GM19324 (cell line): ENCODE results near the gene MXRA7.

Source experiments
- ATAC-seq: cut with Tn5 transposase; IDR thresholded peaks from one replicate; pipeline ENCODE4 v1.9.1; 2021; ENCODE audit warnings: mild to moderate bottlenecking, moderate library complexity; ENCODE audit not compliant: unreplicated experiment, low FRiP score

MXRA7 gene

DNA sequence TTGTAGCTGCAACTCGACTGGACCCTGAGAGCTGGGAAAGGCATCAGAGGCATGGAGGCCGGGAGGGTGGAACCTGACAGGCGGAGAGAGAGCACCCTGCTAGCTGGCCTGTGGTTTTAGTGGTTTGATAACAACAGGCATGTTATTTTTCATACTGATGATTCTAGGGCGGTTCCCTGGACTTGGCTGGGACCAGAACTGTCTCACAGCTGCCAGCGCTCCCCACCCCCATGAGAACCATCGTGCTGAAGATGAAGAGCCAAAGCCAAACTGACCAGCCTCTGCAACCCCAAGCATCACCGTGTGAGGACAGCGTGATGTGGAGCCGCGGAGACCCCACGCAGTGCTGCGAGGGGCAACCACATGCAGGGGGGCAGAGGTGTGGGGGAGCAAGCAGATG lies 28.5 kb downstream of the MXRA7 start:
- ATAC-seq, result no peak

DNA sequence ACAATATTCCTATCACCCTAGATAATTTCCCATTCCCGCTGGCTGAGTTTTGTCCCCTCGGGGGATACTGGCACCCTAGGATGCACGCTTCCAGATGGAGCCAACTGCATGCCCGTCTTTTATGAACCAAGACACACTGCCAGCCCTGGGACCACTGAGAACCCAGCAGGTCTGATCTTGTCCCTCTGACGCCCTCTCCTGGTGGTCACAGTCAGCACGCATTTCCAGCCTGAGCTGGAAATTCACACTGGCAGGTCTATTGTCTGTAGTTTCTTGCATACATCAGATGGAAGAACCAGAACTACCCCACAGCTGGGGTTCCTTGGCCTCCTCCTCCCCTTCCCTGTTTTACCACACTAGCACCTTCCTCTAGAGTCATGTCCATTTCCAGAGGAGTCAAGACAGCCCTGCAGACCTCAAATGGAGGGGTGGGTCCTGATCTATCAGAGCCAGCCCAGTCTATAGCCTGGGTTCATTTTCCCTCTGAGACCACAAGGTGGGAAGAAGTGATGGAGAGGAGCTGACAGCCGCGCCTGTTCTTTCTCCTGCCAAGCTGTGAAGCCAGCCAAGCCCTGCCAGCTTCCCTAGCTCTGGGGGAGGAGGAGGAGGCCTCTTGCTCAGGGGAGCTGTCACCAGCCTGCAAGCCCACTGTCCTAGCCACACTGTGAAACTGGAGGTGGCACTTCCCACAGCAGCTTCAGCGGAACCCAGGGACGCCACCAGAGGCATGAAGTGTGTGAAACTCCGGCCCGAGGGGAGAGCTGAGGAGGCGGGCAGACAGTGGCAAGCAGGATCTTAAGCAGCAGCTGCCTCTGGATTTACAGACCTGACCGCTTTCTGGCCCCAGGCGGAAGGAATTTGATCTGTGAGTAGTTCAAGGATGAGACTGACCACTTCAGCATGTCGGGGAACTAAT lies 29.3 kb downstream of the MXRA7 start:
- no peak for ATAC-seq

GRCh38 chr17:76679239-76679638 lies 31.5 kb downstream of the MXRA7 start:
- no peak for ATAC-seq

GRCh38 chr17:76678330-76678729 lies 32.4 kb downstream of the MXRA7 start:
- no peak for ATAC-seq

DNA sequence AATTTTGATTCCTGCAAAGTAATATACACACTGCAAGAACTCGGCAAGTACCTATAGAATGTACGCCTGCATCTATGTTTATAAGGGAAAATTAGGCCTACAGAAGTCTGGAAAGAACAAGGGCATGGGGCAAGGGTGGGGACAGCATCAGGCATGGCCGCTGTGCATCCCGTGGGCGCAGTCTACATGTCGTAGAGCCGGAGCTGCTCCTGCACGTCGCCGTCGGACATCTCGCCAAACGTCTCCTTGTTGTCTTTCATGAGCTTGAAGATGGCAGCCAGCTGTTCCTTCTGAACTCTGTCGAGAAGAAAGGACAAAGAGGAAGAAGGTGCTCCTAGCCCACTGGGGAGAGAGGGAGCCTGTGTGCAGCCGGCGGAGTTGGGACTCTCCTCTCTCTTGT lies 33.4 kb downstream of the MXRA7 start:
- ATAC-seq, result no peak

- no peak for ATAC-seq
Measured at GRCh38 chr17:76676629-76677028, 34.1 kb downstream of the MXRA7 start.

DNA sequence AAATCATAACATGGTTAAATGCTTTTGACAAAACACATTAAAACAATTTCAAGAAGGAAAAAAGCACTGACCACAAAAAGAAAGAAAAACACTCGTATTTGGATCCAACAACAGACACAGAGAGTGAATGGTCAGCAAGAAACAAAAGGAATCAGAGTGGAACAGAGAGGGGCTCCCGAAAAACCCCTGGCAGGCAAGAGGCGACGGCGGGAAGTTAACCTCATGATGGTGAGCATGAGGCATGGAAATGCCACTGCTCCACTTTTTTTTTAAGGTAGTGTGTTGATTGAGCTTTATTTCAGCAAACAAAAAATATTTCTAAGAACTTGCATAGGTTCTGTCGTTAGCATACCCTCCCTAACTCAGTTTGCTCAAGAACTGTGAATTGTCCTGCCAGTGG lies 35.1 kb downstream of the MXRA7 start:
- ATAC-seq, result no peak

DNA sequence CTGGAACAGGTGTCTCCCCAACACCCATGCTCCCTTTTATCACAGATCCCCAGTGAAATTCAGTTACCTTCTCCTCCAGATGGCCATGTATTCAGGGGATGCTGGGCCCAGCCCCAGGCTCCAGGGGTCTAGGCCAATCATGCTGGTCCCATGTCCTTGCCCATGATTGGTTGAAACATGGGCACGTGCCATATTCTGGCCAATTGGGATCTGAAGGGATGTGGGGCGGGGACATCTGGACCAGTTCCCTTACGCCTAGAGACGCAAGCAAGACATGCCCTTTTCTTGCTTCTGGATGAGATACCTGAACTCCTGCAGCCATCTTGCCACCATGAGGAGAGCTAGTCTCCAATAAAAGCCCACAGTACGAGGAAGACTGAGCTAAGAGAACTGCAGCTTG lies 36.2 kb downstream of the MXRA7 start:
- no peak for ATAC-seq

DNA sequence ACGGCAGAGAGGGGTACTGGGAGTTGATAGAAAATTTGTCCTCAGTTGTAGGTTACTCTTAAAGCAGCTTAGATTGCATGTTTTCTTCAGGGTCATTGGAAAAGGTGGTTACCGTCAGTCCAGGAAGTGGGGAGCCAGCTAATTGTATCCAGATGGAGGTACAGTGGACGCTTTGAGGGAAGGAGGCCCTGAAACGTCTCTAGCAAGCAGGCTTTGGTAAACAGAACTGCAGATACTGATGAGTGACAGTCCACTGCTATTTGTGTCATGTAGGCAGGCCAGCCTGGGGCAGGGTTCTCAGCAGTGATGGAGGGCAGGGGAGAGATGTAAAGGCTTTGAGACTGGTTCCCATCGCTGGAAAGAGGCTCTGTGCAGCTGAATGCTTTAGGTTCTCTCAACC lies 37.0 kb downstream of the MXRA7 start:
- ATAC-seq, result no peak

DNA sequence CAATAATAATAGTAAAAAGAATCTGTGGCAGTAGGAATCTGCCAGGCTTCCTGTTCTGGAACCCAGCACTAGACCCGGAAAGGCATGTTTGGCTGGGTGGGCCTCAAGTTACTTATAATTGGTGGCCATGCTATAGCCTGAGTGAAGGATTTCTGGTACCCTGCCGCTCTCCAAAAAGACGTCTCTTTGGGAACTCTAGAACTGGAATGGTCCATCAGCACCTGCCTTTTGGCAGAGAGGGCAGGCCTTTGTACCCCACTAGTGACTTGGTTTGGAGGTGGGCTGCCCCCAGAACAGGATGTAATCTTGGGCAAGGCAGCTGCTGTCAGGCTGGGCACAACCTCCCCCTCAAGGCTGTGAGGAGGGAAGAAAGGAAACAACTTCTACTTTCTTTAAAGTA lies 37.9 kb downstream of the MXRA7 start:
- ATAC-seq, result no peak

GRCh38 chr17:76672270-76672851 lies 38.4 kb downstream of the MXRA7 start:
- no peak for ATAC-seq

DNA sequence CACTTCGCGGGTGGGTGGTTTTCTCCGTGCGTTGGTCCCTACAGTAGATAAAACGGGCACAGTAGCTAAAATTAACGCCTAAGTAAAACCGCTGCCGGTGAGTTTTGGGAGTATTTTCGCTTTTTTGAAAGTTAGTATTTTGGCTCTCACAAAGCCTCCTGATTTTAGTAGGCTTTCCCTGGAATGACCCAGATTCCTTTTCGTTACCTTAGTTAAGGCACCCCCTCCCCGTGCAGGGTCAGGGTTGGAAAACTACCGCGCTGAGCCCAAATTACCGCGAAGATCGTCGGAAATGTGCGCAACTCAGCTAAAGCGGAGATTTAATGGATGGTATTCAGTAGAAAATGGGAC lies 38.9 kb downstream of the MXRA7 start:
- no peak for ATAC-seq

GRCh38 chr17:76671123-76671911 lies 39.4 kb downstream of the MXRA7 start:
- ATAC-seq, result peak; percentile 96

GRCh38 chr17:76670718-76671122 lies 40.0 kb downstream of the MXRA7 start:
- ATAC-seq, result no peak

DNA sequence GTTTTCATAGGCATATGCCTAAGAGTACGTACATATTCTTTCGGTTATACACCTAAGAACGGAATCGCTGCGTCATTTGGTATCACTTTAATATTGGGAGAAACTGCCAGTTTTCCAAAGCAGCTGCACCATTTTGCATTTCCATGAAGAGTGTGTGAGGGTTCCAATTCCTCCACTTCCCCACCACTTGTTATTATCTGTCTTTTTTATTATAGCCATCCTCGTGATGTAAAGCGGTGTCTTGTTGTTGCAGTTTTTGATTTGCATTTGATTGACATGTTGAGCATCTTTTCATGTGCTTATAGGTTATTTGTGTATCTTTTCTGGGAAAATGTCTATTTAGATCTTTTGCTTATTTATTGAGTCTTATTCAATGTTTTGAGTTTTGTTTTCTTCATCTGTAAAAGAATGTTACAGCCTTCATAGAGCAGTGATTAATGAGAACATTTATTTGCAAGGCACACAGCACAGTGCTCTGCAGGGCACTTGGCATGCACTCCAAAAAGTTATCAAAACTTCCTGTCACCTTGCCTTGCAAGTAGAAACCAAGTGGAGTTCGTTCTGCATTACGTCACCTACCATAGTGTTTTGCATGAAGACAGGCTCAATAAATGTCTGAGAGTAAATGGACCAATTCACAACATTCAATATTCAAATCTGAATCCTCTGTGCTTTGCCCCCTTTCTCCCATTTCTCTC lies 40.6 kb downstream of the MXRA7 start:
- ATAC-seq, result no peak

GRCh38 chr17:76667786-76668453 lies 42.8 kb downstream of the MXRA7 start:
- ATAC-seq, result no peak

DNA sequence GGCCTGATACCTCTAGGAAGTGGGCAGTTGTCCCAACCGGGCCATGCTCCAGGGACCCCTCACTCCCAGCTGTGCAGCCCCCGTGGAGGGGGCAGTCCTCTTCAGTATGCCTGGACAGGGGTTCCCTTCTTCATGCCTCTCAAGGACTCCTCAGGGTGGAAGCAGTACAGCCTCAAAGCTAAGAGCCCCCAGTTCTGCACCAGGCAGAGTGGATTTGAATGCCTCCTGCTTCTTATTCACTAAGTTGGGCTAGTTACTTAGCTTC lies 43.3 kb downstream of the MXRA7 start:
- ATAC-seq, result no peak

- ATAC-seq, result no peak
Measured at GRCh38 chr17:76660656-76661042, 50.1 kb downstream of the MXRA7 start.

DNA sequence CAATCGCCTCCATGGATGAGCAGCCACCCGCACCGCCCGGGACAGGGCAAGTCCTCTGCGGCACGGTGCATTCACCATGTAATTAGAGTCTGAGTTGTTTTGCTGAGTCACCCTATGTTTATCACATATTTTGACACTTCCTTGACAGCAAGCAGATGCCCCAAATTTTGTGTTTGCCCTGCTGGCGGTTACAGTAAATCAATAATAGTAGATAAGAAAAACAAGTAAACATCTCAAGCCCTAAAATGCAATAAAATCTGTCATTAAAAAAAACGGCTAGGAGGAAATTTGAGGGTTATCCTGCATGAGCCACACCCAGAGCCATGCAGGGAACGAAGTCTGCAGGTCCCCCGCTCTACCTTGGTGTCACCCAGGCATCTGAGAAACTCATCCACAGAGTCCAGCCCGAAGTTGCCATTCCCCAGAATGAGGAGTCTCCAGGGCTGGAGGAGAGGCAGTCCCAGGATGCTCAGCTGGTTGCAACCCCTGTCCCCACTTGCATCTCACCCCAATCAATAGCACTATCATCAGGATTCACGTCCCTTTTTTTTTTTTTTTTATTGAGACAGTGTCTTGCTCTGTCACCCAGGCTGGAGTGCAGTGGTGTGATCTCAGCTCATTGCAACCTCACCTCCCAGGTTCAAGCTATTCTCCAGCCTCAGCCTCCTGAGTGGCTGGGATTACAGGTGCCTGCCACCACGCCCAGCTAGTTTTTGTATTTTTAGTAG lies 50.7 kb downstream of the MXRA7 start:
- ATAC-seq, result no peak

DNA sequence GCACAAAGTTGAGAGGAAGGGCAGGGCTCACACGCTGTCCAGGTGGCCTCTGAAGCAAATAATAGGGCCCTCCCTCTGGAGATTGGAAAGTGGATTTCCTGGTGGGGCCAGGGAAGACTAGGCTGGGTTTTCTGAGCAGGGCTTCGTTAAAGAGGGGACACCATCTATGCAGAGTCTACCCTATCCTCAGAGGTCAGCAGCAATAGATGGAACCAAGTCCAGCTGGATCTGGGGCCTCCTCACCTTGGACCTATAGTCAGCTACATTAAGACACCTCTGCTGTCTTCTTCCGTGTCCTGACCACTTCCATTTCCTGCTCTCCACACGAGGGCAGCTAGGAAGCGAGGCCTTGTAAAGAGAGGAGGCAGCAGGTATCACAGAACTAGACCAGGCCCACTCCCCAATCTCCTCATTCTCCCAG lies 52.5 kb downstream of the MXRA7 start:
- ATAC-seq, result no peak
